ENCODE measurements around the gene ATP1A3.

DNA sequence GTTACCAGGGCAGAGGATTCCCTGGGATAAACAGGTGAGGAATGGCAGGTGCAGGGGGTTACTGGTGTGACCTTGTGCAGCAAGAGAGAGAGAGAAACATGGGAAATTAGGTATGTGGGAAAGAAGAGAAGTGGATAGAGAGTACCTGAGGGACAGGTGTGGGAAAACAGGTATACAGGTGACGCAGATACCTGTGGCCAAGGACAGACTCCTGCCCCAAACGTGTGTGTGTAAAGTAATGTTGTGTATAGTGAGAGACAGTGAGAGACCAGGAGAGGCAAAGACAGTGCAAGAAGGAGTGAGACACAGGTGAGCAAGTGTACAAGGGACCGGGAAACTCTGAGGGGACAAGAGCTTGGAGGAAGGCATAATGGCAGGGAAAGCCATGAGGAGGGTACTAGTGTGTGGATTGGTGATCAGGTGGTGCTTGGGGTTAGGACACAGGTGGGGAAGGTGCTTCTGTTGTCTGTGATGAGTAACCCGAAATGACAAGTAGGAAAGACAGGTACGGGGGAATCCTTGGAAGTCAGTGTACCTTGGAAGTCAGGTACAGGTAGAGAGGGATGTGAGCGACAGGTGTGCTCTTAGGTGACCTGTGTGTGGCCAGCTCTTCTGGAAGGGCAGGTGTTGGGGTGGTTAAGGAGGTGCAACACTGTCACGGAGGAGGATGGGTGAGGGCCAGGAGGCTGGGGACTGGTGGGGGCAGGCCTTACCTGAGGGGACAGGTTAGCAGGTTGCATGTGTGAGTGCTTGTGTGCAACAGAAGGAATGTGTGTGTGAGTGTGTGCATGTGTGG is 68.6 kb downstream of the ATP1A3 start:
- TF ChIP-seq, protein P1, sequence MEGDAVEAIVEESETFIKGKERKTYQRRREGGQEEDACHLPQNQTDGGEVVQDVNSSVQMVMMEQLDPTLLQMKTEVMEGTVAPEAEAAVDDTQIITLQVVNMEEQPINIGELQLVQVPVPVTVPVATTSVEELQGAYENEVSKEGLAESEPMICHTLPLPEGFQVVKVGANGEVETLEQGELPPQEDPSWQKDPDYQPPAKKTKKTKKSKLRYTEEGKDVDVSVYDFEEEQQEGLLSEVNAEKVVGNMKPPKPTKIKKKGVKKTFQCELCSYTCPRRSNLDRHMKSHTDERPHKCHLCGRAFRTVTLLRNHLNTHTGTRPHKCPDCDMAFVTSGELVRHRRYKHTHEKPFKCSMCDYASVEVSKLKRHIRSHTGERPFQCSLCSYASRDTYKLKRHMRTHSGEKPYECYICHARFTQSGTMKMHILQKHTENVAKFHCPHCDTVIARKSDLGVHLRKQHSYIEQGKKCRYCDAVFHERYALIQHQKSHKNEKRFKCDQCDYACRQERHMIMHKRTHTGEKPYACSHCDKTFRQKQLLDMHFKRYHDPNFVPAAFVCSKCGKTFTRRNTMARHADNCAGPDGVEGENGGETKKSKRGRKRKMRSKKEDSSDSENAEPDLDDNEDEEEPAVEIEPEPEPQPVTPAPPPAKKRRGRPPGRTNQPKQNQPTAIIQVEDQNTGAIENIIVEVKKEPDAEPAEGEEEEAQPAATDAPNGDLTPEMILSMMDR (IDR thresholded peaks at IDR 0.05): no peak
- no peak for TF ChIP-seq POLR2A (IDR thresholded peaks at IDR 0.05)

Data from thyroid gland (tissue), 4 donors.